Progenitor cell of endocrine pancreas (in vitro differentiated cells): Measurements from ENCODE around the gene CCS. TPM values are rescaled to one million over a fixed set of nuclear protein-coding genes. Genes with fewer than 3 reads are reported as not detected.
A peak's percentile ranks its signal among the peaks of the same experiment; 100 is the strongest.
"Not testable (repeated sequence)": the region's sequence is repeated elsewhere in the genome, so short reads cannot be mapped to it uniquely, and the experiment has no call there.

ENCODE experiments used
- DNase-seq: peaks from one replicate; pipeline ENCODE4 v3.0.0; 2021; ENCODE audit warnings: low spot score; ENCODE audit not compliant: unreplicated experiment
- H3K27ac Mint-ChIP-seq: 2 replicates; pipeline ENCODE4 v1.8.0; 2021; ENCODE audit warnings: mild to moderate bottlenecking, moderate library complexity, mixed read lengths
- H3K27me3 Mint-ChIP-seq: 2 replicates; pipeline ENCODE4 v1.8.0; 2021; ENCODE audit warnings: mixed read lengths
- H3K36me3 Mint-ChIP-seq: 2 replicates; pipeline ENCODE4 v1.8.0; 2022; ENCODE audit warnings: mixed read lengths; ENCODE audit not compliant: insufficient read depth
- H3K4me1 Mint-ChIP-seq: 2 replicates; pipeline ENCODE4 v1.8.0; 2021; ENCODE audit warnings: low read depth, mixed read lengths
- H3K4me3 Mint-ChIP-seq: 2 replicates; pipeline ENCODE4 v1.8.0; 2021; ENCODE audit warnings: low read depth, mild to moderate bottlenecking, moderate library complexity, mixed read lengths
- H3K9me3 Mint-ChIP-seq: 2 replicates; pipeline ENCODE4 v1.8.0; 2021; ENCODE audit warnings: low read depth, mixed read lengths
- total RNA-seq: library from RNA; stranded (reverse); gene quantifications from 2 replicates; pipeline ENCODE4 v1.2.1, GENCODE V29; 2021
- TF ChIP-seq, protein P1 (sequence below): fragments of 200-600 bp; sonication (generic); IDR thresholded peaks from one replicate; pipeline ENCODE4 v1.5.0; 2021; ENCODE audit warnings: antibody characterized with exemption, mild to moderate bottlenecking; ENCODE audit not compliant: unreplicated experiment

The CCS gene
- total RNA-seq, 1 donor from 2014 or later = 49.7 TPM

DNA sequence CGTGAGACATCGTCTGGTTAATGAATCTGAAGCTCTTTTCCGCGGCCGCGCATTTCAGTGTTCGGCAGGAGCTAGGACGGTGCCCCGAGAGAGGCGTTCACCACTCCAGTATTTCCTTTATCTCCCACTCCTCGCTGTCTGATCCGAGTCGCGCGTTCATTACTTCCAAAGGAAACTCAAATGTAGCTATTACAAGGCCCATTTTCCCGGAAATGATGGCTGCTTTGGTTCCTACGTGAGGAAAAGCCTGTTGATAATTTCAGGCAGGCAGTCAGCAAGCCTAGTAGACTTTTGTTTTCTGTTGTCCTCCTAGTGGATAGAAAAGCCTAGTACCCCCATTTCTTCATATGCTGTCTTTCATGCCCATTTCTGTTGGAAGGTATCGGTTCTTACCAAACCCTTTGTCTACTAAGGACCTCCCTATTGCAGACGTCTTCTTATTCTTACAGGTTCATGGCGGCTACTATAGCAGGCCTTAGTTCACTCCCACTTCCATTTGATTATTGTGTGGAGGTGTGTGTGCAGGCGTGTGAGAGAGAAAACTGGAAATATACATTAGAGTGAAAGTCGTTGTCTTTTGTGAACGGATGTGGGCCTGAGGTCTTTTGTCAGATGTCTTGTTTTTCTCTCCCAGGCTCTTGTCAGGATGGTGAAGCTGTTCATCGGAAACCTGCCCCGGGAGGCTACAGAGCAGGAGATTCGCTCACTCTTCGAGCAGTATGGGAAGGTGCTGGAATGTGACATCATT is 46.3 kb downstream of the CCS start:
- no peaks in the 10 kb centered on the region for H3K27me3 Mint-ChIP-seq
- H3K4me1 Mint-ChIP-seq = peaks cover 54% of the 10 kb centered on the region
- peak overlapping the region; percentile 99 for H3K27ac Mint-ChIP-seq
- peak overlapping the region; percentile 97 for H3K4me3 Mint-ChIP-seq
- DNase-seq = no peak
- TF ChIP-seq, protein P1, sequence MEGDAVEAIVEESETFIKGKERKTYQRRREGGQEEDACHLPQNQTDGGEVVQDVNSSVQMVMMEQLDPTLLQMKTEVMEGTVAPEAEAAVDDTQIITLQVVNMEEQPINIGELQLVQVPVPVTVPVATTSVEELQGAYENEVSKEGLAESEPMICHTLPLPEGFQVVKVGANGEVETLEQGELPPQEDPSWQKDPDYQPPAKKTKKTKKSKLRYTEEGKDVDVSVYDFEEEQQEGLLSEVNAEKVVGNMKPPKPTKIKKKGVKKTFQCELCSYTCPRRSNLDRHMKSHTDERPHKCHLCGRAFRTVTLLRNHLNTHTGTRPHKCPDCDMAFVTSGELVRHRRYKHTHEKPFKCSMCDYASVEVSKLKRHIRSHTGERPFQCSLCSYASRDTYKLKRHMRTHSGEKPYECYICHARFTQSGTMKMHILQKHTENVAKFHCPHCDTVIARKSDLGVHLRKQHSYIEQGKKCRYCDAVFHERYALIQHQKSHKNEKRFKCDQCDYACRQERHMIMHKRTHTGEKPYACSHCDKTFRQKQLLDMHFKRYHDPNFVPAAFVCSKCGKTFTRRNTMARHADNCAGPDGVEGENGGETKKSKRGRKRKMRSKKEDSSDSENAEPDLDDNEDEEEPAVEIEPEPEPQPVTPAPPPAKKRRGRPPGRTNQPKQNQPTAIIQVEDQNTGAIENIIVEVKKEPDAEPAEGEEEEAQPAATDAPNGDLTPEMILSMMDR = no peak
- no peaks in the 10 kb centered on the region for H3K9me3 Mint-ChIP-seq
- H3K36me3 Mint-ChIP-seq = peaks cover 33% of the 10 kb centered on the region

DNA sequence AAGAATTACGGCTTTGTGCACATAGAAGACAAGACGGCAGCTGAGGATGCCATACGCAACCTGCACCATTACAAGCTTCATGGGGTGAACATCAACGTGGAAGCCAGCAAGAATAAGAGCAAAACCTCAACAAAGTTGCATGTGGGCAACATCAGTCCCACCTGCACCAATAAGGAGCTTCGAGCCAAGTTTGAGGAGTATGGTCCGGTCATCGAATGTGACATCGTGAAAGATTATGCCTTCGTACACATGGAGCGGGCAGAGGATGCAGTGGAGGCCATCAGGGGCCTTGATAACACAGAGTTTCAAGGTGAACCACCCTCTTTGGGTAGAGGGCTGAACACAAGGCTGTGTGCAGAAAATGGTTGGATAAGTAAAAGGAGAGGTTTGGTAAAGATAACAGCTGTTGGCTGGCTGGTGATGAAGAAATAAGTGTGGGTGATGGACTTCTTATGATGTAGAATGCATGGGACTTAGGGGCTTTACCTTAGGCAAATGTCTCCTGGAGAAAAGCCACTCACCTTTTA is 46.9 kb downstream of the CCS start:
- not testable (repeated sequence) for H3K27me3 Mint-ChIP-seq, DNase-seq, H3K9me3 Mint-ChIP-seq
- peak overlapping the region; percentile 97 for H3K4me3 Mint-ChIP-seq
- H3K36me3 Mint-ChIP-seq = peaks cover 31% of the 10 kb centered on the region
- peaks cover 59% of the 10 kb centered on the region for H3K4me1 Mint-ChIP-seq
- H3K27ac Mint-ChIP-seq = peak overlapping the region; percentile 99

GRCh38 chr11:66641834-66642233 is 48.8 kb downstream of the CCS start:
- Mint-ChIP-seq H3K36me3 (peaks cover 47% of the 10 kb centered on the region), H3K4me1 (peaks cover 69% of the 10 kb centered on the region), H3K4me3 (peak overlapping the region; percentile 97), H3K9me3 (no peaks in the 10 kb centered on the region), H3K27me3 (no peaks in the 10 kb centered on the region), H3K27ac (peak overlapping the region; percentile 79)
- TF ChIP-seq, protein P1 = no peak
- DNase-seq = no peak

DNA sequence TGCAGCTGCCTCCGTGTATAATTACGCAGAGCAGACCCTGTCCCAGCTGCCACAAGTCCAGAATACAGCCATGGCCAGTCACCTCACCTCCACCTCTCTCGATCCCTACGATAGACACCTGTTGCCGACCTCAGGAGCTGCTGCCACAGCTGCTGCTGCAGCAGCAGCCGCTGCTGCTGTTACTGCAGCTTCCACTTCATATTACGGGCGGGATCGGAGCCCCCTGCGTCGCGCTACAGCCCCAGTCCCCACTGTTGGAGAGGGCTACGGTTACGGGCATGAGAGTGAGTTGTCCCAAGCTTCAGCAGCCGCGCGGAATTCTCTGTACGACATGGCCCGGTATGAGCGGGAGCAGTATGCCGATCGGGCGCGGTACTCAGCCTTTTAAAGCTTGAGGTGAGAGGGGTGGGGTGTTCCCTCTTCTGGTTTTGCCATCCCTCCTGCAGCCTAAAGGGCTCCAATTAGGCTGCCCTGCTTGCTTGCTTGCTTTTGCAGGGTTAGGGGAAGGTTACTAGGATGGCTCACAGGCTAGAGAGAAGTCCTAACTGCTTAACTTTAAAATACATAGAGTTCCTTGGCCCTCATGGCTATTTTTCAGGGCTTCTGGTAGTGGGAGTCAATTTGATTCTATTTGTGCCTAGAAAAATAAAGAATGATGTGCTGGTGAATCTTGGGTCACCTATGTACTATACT is 50.9 kb downstream of the CCS start:
- TF ChIP-seq, protein P1 = no peak
- no peaks in the 10 kb centered on the region for H3K9me3 Mint-ChIP-seq
- H3K4me3 Mint-ChIP-seq = peak overlapping the region; percentile 97
- peaks cover 65% of the 10 kb centered on the region for H3K4me1 Mint-ChIP-seq
- peaks cover 59% of the 10 kb centered on the region for H3K36me3 Mint-ChIP-seq
- DNase-seq = no peak
- H3K27me3 Mint-ChIP-seq = no peaks in the 10 kb centered on the region
- peak overlapping the region; percentile 60 for H3K27ac Mint-ChIP-seq

DNA sequence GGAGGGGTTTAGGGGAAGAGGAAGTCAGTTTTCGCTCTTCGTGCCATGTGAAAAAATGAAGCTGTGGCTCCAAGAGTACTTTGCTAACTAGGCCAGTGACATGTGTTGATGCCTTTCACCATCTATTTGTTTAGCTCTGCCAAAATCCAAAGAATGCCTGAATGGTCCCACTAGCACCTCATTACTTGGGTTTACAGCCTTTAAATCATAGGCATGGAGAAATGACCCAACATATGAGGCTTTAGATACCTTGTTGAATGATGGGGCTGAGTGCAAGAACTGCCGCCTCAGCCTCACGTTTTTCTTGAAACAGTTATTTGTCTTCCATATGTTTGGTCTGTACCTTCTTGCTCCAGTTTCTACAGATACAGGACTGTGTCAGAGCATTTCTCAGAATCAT is 53.8 kb downstream of the CCS start:
- Mint-ChIP-seq H3K4me3 (no peak overlapping the region), H3K36me3 (peaks cover 55% of the 10 kb centered on the region), H3K27me3 (no peaks in the 10 kb centered on the region), H3K27ac (peak overlapping the region; percentile 41), H3K4me1 (peaks cover 41% of the 10 kb centered on the region), H3K9me3 (no peaks in the 10 kb centered on the region)
- DNase-seq = no peak
- TF ChIP-seq, protein P1 = no peak
